CD4-positive, alpha-beta T cell treated with Interleukin-10 for 1 hour (primary cell): ENCODE measurements around the gene HLA-B.

Source experiments
- DNase-seq: peaks from one replicate; pipeline ENCODE4 v3.0.0-alpha.2; 2020

Gene HLA-B

GRCh38 chr6:31351401-31352309, 5.3 kb downstream of the HLA-B start:
- peak; percentile 67 for DNase-seq

- no peak for DNase-seq
These were observed 6.0 kb downstream of the HLA-B start for GRCh38 chr6:31351033-31351380.

DNA sequence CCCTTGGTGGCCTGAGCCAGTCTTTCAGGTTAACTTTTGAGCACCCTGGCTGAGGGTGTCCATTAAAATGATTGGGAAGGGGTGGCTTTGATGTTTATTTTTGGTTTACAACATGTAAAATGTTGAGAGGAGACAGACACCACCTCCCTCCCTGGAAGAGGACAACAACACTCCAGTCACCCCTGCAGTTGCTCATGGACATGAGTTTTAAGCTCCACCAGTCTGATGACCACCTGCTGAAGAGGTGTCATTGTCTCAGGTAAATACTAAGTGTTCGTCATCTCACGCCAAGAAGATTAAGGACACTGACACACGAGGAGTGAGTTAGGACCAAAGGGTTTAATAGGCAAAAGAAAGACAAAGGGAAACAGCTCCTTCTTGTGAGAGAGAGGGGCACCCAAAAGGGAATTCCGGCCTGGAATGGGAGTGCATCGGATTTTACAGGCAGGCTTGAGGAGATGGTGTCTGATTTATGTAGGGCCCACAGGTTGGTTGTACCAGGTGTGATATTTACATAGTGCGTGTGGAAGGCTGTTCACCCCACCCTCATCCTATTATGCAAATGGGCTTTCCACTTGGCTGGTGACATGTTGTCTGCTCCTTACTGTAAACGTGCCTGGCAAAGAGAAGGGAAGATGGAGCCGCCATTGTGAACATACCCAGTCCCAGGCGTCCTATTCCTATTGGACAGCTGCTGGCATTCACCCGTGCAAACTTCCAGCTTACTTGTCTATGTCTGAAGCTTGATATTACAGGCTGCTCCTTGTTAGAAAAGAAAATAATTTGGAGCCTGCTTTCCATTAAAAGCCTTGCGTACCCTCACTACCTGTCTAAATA, 6.6 kb downstream of the HLA-B start:
- peak; percentile 55 for DNase-seq

- DNase-seq, result no peak
These were observed 7.7 kb downstream of the HLA-B start for GRCh38 chr6:31349301-31349700.

GRCh38 chr6:31345026-31345730, 11.8 kb downstream of the HLA-B start:
- no peak for DNase-seq

GRCh38 chr6:31340228-31340627, 16.8 kb downstream of the HLA-B start:
- no peak for DNase-seq

- no peak for DNase-seq
These were observed 17.8 kb downstream of the HLA-B start for GRCh38 chr6:31339210-31339609.

DNA sequence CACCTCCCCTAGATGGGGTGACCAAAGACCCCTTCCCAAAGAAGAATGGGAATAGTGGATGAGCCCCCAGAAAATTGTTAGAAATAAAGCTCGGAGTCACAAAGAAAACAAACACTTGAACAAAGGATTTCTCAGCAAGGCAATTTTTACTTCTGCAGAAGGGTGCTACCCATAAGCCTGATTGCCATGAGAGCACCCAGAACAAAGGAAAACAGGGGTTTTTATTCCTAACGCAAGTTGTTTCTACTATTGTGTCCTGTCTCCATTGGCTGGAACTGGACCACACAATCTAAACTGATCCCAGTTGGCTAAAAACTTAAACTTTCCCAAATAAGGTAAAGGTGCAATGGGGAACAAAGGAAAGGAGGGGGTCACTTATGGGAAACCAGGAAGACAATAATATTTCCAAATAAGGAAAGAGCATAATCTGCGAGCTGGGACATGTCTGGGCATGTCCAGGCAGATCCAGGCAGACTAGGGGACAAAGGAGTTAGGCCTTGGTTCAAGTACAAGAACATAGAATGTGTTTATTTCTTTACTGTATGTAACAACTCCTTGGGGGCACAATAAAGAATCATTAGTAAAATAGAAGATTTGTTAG, 20.0 kb downstream of the HLA-B start:
- no peak for DNase-seq

DNA sequence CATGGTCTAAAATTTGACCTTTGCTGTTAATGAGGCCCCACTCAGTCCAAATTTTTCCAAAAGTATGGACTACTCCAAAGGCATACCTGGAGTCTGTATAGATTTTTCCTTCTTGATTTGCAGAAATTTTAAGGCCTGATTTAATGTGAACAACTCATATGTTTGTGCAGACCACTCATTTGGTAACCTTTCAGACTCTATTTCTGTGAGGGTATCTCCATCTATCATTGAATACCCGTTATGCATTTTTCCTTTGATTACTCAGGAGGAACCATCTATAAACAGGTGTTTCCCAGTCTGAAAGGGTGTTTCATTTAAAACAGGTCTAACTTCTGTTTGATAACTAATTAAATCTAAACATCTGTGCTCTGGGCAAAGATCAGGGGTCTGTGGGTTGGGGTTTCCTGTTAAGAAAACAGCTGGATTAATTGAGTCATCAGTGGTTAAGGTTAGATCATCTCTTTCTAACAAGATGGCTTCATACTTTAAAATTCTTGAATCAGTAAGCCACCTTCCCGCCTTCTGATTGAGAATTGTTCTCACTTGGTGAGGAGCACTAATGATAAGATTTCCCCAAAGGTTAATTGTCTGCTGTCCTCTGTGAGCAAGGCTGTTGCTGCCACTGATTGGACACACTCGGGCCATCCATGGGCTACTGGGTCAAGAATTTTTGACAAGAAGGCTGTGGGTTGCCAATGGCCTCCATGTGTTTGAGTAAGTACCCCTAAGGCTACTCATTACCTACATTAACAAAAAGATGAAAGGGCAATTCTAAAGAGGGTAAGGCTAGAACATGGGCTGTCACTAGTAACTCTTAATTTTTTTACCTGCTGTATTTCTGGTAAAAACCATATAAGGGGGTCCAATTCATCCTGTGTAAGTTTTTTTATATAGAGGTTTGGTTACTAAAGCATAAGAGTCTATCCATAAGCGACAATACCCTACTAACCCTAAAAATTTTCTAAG, 24.1 kb downstream of the HLA-B start:
- peak; percentile 56 for DNase-seq

- no peak for DNase-seq
These were observed 28.5 kb downstream of the HLA-B start for GRCh38 chr6:31328355-31328960.

DNA sequence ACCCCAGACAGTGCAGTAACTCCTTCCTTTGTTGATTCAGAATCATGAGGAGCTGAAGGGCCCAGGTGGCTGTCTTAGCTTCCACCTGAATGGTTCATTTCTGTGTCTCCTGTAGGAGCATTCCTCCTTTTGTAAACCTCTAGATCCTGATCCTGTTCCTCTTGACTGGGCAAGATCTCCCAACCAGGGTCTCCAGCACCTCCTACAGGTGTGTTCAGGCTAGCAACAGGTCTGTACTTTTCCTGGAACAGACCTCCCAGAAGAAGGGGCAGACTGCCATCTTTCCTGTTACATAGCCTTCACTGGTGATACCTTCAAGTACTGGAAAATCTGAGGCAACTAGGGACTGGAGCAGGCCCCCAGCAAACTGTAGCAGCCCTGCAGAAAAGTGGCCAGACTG, 35.2 kb downstream of the HLA-B start:
- peak; percentile 8 for DNase-seq

DNA sequence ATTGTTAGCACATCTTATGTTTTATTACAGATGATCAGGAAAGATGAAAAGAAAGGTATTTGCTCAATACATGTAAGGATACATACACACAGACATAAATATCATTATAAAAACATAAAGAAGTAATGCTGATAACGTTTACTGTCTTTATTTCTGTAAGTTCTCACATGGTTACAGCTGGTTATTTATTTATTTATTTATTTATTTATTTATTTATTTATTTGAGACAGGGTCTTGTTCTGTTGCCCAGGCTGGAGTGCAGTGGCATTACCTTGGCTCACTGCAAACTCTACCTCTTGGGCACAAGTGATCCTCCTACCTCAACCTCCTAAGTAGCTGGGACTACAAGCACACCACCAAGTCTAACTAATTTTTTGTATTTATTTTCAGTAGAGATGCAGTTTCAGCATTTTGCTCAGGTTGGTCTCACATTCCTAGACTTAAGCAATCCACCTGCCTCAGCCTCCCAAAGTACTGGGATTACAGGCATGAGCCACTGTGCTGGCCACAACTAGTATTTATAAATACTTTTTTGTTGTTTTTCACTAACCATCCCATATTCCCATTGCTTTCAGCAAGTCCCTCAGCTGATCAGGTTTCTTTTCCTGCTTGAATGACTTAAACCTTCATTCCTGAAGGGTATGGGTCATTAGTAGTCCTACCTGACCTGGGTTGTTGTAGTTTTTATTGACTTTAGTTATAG, 35.8 kb downstream of the HLA-B start:
- no peak for DNase-seq

GRCh38 chr6:31317036-31317435, 39.9 kb downstream of the HLA-B start:
- no peak for DNase-seq

- DNase-seq, result no peak
These were observed 47.3 kb downstream of the HLA-B start for GRCh38 chr6:31309641-31310040.

DNA sequence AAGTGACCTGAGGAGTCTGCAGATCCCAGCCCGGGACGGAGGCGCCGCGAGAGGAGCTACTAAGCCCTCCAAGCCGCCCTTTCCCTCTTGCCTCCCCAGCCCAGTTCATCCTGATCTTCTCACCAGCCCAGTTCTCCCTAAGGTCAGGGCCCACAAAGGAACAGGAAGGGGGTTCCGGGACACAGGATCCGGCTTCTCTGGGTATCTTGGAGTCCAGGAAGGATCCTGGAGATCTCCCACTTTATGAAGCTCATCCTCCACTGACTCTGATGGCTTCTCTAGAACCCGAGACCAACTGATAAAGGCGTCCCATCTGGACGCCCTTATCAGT, 48.2 kb downstream of the HLA-B start:
- no peak for DNase-seq

- DNase-seq, result peak; percentile 71
These were observed 48.7 kb downstream of the HLA-B start for GRCh38 chr6:31308050-31308844.

DNA sequence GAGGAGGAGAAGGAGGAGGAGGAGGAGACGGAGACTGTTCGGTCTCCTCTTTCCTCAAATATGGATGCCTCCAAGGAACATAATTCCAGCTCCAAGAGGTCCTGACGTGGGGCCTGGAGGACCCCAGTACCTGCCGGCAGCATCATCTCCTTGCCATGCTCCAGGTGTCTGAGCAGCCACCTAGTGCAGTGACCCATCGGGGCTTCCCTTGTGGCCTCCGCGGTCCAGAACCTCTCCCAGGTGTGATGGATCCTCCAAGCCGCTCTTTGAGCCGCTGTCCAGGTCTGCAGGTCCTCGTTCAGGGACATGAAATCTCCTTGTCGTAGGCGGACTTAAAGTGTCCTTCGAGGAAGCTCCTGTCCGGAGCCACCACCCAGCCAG, 49.3 kb downstream of the HLA-B start:
- no peak for DNase-seq

DNA sequence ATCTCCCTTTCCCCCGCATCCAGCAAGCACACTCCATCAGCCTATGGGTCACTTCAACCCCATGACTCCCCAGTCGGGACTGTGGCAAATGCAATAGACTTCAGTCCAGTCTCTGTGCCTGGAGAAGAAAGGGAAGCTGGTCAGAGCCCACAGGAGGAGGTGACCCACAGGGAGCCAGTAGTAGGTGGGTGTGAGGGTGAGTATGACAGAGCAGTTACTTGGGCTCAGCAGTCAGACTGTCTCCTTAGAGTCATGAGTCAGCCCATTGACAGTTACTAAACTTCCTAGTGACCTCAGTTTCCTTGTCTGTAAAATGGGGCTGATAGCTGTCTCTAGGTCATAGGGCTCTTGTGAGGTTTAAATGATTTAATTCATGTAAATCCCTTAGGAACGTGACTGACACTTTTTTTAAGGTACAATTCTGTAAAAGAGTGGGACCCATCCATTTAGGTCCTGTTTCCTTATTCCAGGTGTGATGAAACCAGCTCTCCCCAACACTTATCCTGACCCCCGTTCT, 51.2 kb downstream of the HLA-B start:
- no peak for DNase-seq

- no peak for DNase-seq
These were observed 52.3 kb downstream of the HLA-B start for GRCh38 chr6:31304683-31305082.
